Epithelial cell of proximal tubule (primary cell): Measurements from ENCODE around the gene ANKRD30A. TPM values are rescaled to one million over a fixed set of nuclear protein-coding genes. Genes with fewer than 3 reads are reported as not detected.
"Not testable (repeated sequence)": the region's sequence is repeated elsewhere in the genome, so short reads cannot be mapped to it uniquely, and the experiment has no call there.

Experiments
- DNase-seq: peaks from one replicate; pipeline ENCODE4 v3.0.0-alpha.2; 2011; ENCODE audit warnings: low read depth
- H3K4me3 ChIP-seq: 2 replicates; pipeline ENCODE4 v1.5.1; 2011; ENCODE audit warnings: low read depth, mild to moderate bottlenecking, low read length
- CTCF ChIP-seq: conservative IDR thresholded peaks from 2 replicates; pipeline ENCODE4 v1.5.1; 2012; ENCODE audit warnings: low read depth, mild to moderate bottlenecking, low read length
- total RNA-seq: library from RNA; depleted of rRNA; stranded (reverse); fragments of >200 nt; gene quantifications from 2 replicates; pipeline ENCODE4 v1.2.3, GENCODE V29; 2015

ANKRD30A gene
- total RNA-seq, 1 donor from 2014 or later, result not detected

GRCh38 chr10:37146443-37146842 is 21.0 kb downstream of the ANKRD30A start:
- H3K4me3 ChIP-seq, result no peak overlapping the region
- no peak for TF ChIP-seq CTCF
- DNase-seq, result no peak

GRCh38 chr10:37162430-37162829 is 37.0 kb downstream of the ANKRD30A start:
- not testable (repeated sequence) for DNase-seq, H3K4me3 ChIP-seq

- H3K4me3 ChIP-seq, DNase-seq: not testable (repeated sequence)
Observed at GRCh38 chr10:37171945-37172344, 46.5 kb downstream of the ANKRD30A start.

GRCh38 chr10:37178296-37178695 is 52.9 kb downstream of the ANKRD30A start:
- not testable (repeated sequence) for DNase-seq, H3K4me3 ChIP-seq

- not testable (repeated sequence) for H3K4me3 ChIP-seq, DNase-seq
Observed at GRCh38 chr10:37182719-37183118, 57.3 kb downstream of the ANKRD30A start.

GRCh38 chr10:37206132-37206531 is 80.7 kb downstream of the ANKRD30A start:
- no peak for TF ChIP-seq CTCF
- H3K4me3 ChIP-seq, result no peak overlapping the region
- DNase-seq, result no peak

GRCh38 chr10:37220866-37221265 is 95.5 kb downstream of the ANKRD30A start:
- no peak for DNase-seq

GRCh38 chr10:37222046-37222445 is 96.6 kb downstream of the ANKRD30A start:
- no peak for TF ChIP-seq CTCF

More at GRCh38 chr10:37220866-37221265, 95.5 kb downstream of the ANKRD30A start:
- H3K4me3 ChIP-seq, result no peak overlapping the region
- no peak for TF ChIP-seq CTCF

GRCh38 chr10:37225163-37225562 is 99.8 kb downstream of the ANKRD30A start:
- TF ChIP-seq CTCF, result no peak
- H3K4me3 ChIP-seq, result no peak overlapping the region
- DNase-seq, result no peak

More at GRCh38 chr10:37222046-37222445, 96.6 kb downstream of the ANKRD30A start:
- no peak for DNase-seq
- no peak overlapping the region for H3K4me3 ChIP-seq
